ENCODE data around the gene CHN1.
A peak's percentile ranks its signal among the peaks of the same experiment; 100 is the strongest.

Gene CHN1

GRCh38 chr2:174827371-174828369 lies 177.5 kb downstream of the CHN1 start:
- peak; percentile 31 for DNase-seq (ENCODE audit: low spot score)

GRCh38 chr2:174826051-174826450 lies 179.1 kb downstream of the CHN1 start:
- no peak for DNase-seq (ENCODE audit: low spot score)

DNA sequence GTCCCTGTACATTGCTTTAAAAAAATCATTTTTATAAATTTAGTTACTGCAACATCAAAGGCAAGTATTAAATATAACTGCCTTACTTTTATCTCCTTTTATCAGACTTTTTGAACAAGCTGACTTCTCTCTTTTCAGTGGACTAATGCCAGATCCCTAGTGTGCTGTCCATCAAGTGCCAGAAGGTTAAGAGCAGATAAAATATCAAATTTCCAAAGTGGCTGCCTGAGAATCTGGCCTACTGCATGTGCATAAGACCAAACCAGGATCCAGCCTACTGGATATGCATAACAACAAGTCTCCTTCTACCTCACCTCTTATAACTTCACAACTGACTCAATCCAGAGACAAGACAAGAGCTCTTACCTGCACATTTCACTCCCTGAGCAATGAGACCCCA lies 181.1 kb downstream of the CHN1 start:
- no peak for DNase-seq (ENCODE audit: low spot score)

- DNase-seq (ENCODE audit: low spot score), result no peak
Observed at GRCh38 chr2:174821628-174822027, 183.6 kb downstream of the CHN1 start.

DNA sequence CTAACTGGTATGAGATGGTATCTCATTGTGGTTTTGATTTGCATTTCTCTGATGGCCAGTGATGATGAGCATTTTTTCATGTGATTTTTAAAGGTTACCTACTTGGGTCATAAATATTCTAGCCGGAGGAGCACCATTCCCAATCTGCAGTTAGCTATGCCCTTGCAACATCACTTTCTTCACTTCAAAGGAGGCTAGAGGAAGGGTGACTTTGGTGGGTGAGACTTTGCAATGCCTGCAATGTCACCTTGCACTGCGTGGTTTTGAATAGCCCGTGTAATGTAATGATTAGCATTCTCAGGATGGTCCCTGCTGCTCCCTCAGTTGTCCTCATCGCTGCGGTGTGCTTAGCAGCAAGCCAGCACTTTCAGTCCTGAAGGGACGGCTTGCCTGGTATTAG lies 184.8 kb downstream of the CHN1 start:
- no peak for DNase-seq (ENCODE audit: low spot score)

DNA sequence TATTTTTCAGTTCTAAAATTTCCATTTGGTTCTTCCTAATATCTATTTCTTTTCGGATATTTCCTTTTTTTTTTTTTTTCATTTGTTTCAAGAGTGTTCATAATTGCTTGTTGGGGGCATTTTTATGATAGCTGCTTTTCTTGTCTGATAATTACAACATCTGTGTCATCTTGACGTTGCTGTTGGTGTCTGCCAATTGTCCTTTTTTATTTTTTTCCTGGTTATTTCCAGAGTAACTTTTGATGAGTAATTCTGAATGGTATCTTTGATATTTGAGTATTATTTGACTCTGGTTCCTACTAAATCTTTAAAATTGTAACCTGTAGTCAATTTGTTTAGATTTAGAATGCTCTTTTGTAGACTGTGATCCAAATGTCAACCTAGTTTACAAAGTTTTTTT lies 189.7 kb downstream of the CHN1 start:
- DNase-seq (ENCODE audit: low spot score), result no peak

DNA sequence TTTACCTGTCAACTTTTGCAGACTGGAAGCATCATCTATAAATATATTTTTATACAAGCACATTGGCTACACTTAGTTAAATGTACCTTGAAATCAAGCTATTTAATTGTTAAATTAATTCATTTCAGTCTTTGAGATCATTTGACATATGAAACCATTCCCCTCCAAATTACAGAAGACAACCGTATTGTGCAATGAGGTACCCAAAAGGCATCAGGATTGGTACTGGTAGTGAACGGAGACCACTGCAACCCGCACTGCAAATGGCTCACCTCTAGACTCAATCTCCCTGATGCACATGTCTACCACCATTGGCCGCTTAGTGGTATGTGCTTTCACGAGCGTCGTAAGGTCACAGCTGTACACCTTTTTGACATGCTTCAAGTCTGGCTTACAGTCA lies 193.1 kb downstream of the CHN1 start:
- no peak for DNase-seq (ENCODE audit: low spot score)

GRCh38 chr2:174807931-174808330 lies 197.2 kb downstream of the CHN1 start:
- DNase-seq (ENCODE audit: low spot score), result no peak

DNA sequence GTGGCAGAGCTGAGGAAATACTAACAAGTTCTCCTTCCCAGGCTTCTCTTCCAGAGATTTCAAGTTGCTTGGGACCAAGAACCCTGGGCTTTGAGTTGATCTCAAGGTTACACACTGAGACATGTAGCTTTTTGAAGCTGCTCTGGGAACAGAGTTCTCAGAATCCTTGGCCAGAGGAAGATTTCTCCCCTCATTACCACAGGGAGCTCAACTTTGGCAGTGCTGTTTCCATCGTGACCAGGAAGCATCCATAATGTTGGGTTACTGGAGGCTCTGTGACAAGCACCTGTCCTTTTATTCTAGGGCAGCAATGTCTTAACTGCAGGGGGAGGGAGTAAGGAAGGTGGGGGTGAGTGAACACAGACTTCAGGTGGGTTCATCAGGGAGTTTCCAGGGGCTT lies 199.4 kb downstream of the CHN1 start:
- no peak for DNase-seq (ENCODE audit: low spot score)

DNA sequence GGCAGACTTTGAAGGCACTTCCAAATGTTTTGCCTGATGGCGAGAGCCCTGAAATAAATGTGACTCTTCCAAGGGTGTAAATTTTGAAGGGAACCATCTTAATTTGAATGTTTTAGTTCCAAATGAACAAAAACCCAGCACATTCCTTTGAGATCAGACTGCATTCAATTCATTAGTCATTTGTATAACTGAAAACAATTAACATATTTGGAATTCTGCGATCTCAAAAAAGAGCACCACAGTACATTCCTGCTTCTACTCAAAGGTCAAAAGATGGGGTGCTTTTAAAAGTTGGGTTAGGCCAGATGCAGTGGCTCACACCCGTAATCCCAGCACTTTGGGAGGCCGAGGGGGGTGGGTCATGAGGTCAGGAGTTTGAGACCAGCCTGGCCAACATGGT lies 202.7 kb downstream of the CHN1 start:
- no peak for DNase-seq (ENCODE audit: low spot score)

- no peak for DNase-seq (ENCODE audit: low spot score)
Observed at GRCh38 chr2:174800436-174801205, 204.6 kb downstream of the CHN1 start.

GRCh38 chr2:174798801-174799200 lies 206.4 kb downstream of the CHN1 start:
- no peak for DNase-seq (ENCODE audit: low spot score)

DNA sequence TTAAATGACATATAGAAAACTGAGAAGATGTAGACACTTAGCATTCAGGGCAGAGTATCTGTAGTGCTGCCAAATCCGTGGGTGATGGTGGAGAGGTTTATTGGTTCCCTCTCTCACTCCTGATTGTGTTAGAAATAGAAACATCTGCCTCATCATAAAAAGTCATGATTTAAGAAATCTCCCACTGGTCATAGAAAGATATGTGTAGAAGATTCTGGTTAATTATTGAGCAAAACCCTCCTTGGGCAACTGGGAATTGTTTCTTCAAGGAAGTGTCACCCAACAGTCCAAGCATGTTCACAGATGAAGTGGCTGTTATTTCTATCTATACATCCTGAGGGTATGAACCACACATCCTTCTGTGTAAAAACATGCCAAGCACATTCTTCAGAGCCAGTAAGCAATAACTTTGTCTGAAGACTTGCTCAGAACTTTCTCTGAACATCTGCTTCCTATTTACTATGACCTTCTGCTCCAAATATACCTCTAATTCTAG lies 207.4 kb downstream of the CHN1 start:
- peak; percentile 44 for DNase-seq (ENCODE audit: low spot score)

DNA sequence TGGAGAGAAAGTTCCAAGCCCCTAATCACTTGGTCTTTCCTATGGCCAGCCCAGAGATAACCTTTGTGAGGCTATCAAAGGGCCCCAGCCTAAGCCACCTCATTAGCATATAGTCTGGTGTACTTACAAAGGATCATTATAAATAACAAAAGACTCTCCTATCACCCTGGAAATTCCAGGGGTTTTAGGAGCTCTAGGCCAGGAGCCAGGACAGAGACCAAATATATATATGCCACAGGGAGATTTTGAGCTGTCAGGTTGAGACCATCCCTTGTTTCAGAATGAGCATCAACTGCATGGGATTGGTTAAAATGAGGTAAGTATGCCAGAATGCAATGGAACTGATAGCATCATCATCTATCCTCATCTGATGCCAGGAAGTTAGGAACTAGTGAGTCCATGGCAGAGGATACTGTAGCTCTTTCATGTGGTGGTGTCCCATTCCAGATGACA lies 208.8 kb downstream of the CHN1 start:
- no peak for DNase-seq (ENCODE audit: low spot score)

- no peak for DNase-seq (ENCODE audit: low spot score)
Observed at GRCh38 chr2:174794851-174795374, 210.3 kb downstream of the CHN1 start.

DNA sequence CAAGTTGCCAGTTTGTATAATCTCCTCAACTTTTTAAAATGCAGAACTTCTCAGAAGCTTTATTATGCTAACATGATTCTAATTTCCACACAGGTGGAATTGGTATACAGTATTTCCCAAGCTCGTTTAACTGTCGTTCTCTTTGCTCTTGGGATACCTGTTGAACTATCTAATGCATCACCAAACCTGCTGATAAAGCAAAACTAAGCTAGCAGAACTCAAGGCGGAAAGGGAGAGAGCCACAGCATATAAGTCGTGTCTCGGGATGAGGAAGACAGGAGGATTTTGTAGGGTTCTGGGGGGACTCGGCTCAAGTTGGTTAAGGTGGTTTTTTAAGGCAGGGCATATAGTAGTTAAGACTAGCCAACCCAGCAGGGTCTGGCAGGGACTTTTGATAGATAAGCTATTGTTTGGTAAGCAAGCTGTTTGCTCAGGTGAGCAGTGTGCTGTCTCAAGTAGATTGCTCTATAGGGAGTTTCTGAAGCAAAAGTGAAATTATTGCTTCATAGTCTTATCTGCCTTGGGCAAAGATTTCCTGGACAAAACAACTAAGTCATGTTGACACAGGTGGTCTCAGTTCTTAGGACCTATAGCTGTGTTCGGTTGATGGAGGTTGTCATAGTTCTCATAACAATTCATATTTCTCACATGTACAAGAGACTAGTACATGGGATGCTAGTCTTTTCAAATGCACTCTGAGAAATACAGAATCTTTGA lies 212.7 kb downstream of the CHN1 start:
- DNase-seq (ENCODE audit: low spot score), result no peak

GRCh38 chr2:174791746-174792280 lies 213.4 kb downstream of the CHN1 start:
- no peak for DNase-seq (ENCODE audit: low spot score)

- DNase-seq (ENCODE audit: low spot score), result no peak
Observed at GRCh38 chr2:174791020-174791419, 214.2 kb downstream of the CHN1 start.

- DNase-seq (ENCODE audit: low spot score), result no peak
Observed at GRCh38 chr2:174789001-174789400, 216.2 kb downstream of the CHN1 start.

- no peak for DNase-seq (ENCODE audit: low spot score)
Observed at GRCh38 chr2:174788291-174788929, 216.8 kb downstream of the CHN1 start.

All from kidney tubule cell (primary cell).